Caco-2 (cell line): ENCODE data around the gene UBE2O. TPM values are rescaled to one million over a fixed set of nuclear protein-coding genes. Genes with fewer than 3 reads are reported as not detected.

Source experiments
- BruUV-seq: library from RNA; stranded (reverse); fragments of 400-500 nt; replicated peaks from 2 replicates; lab custom pipeline; 2021; lab: Mats Ljungman, UMichigan
- CTCF ChIA-PET: fragments of 300-600 bp; sonication (Branson Sonifier 250); formaldehyde crosslinking; loops from one replicate; lab custom pipeline; 2022; ENCODE audit warnings: antibody characterized with exemption; lab: Charles Lee
- POLR2A ChIA-PET: fragments of 300-600 bp; sonication (Branson Sonifier 250); formaldehyde crosslinking; loops from one replicate; lab custom pipeline; 2022; ENCODE audit warnings: antibody characterized with exemption; lab: Charles Lee
- DNase-seq, 2 experiments: peaks; one replicate each; pipeline versions ENCODE4 v3.0.0 to v3.0.0-alpha.2; 2020 to 2022
- H3K27me3 ChIP-seq: replicated peaks from 2 replicates; pipeline ENCODE4 v1.6.0; 2011; ENCODE audit warnings: low read length; ENCODE audit not compliant: control insufficient read depth, insufficient read depth
- H3K36me3 ChIP-seq: 2 replicates; pipeline ENCODE4 v1.5.1; 2011; ENCODE audit warnings: low read length; ENCODE audit not compliant: control insufficient read depth, insufficient read depth
- H3K4me1 ChIP-seq: fragments of 250-450 bp; sonication (Bioruptor Pico); 2 replicates; pipeline ENCODE4 v1.5.1; 2020; ENCODE audit warnings: mild to moderate bottlenecking
- H3K4me3 ChIP-seq: 2 replicates; pipeline ENCODE4 v1.5.1; 2011; ENCODE audit warnings: low read depth, mild to moderate bottlenecking, control low read depth, low read length
- H3K9me3 ChIP-seq: fragments of 250-450 bp; sonication (Bioruptor Pico); 2 replicates; pipeline ENCODE4 v1.5.1; 2020; ENCODE audit warnings: mild to moderate bottlenecking, moderate library complexity
- H3K27ac Mint-ChIP-seq: one replicate; pipeline ENCODE4 v1.8.0; 2022; ENCODE audit warnings: mixed read lengths; ENCODE audit not compliant: unreplicated experiment
- H3K27me3 Mint-ChIP-seq: one replicate; pipeline ENCODE4 v1.8.0; 2022; ENCODE audit warnings: mixed read lengths; ENCODE audit not compliant: insufficient read depth, unreplicated experiment
- H3K36me3 Mint-ChIP-seq: one replicate; pipeline ENCODE4 v1.8.0; 2022; ENCODE audit warnings: mild to moderate bottlenecking, mixed read lengths; ENCODE audit not compliant: insufficient read depth, unreplicated experiment
- H3K4me1 Mint-ChIP-seq: one replicate; pipeline ENCODE4 v1.8.0; 2022; ENCODE audit warnings: low read depth, mixed read lengths; ENCODE audit not compliant: unreplicated experiment
- H3K4me3 Mint-ChIP-seq: one replicate; pipeline ENCODE4 v1.8.0; 2022; ENCODE audit warnings: mild to moderate bottlenecking, moderate library complexity, mixed read lengths; ENCODE audit not compliant: unreplicated experiment
- H3K9me3 Mint-ChIP-seq: one replicate; pipeline ENCODE4 v1.8.0; 2022; ENCODE audit warnings: mixed read lengths; ENCODE audit not compliant: unreplicated experiment
- CTCF ChIP-seq, 2 experiments: fragments of 200-600 bp in 1 of 2; IDR thresholded peaks; 1 replicate in 1 of 2; 2 replicates in 1 of 2; pipeline versions ENCODE4 v1.5.1 to v1.8.0; 2011 to 2022; ENCODE audit warnings: antibody characterized with exemption in 1 of 2, control low read depth in 1 of 2, inconsistent platforms in 1 of 2, low read depth in 1 of 2, low read length in 1 of 2, mild to moderate bottlenecking in 1 of 2, moderate library complexity in 1 of 2; ENCODE audit not compliant: insufficient read depth in 1 of 2, severe bottlenecking in 1 of 2, unreplicated experiment in 1 of 2
- intact Hi-C: fragments of 100-400 bp; cut with micrococcal nuclease; formaldehyde crosslinking; loops from one replicate; pipeline ENCODE4 v1.10.0; 2022; ENCODE audit not compliant: unreplicated experiment
- total RNA-seq: library from RNA; stranded (reverse); gene quantifications from 2 replicates; pipeline ENCODE4 v1.2.3, GENCODE V29; 2022

Gene UBE2O
- total RNA-seq, 1 experiment from 2014 or later = 37.6 TPM

- ChIA-PET POLR2A (no interaction called here), CTCF (no interaction called here)
- H3K9me3 Mint-ChIP-seq = no peaks in the 10 kb centered on the region
- no TSS peak for BruUV-seq
- H3K4me1 Mint-ChIP-seq = peaks cover 6% of the 10 kb centered on the region
- Histone ChIP-seq H3K36me3 (no peaks in the 10 kb centered on the region), H3K4me3 (no peak overlapping the region), H3K9me3 (no peaks in the 10 kb centered on the region), H3K4me1 (no peaks in the 10 kb centered on the region), H3K27me3 (no peaks in the 10 kb centered on the region)
- H3K4me3 Mint-ChIP-seq = no peak overlapping the region
- no peaks in the 10 kb centered on the region for H3K36me3 Mint-ChIP-seq
- intact Hi-C loops = no loop called here
- no peaks in the 10 kb centered on the region for H3K27me3 Mint-ChIP-seq
- TF ChIP-seq CTCF (IDR thresholded peaks at IDR 0.05; ENCODE audit: insufficient read depth in 1 of 2, low read depth in 1 of 2, low read length in 1 of 2, severe bottlenecking in 1 of 2, unreplicated experiment in 1 of 2) = peak; percentile 41 to 46
- H3K27ac Mint-ChIP-seq = no peak overlapping the region
- peak in 1 of 2 experiments; percentile 18 for DNase-seq
Observed at GRCh38 chr17:76432712-76433336, 20.1 kb downstream of the UBE2O start.

GRCh38 chr17:76432004-76432403 is 20.9 kb downstream of the UBE2O start:
- CTCF ChIA-PET = no interaction called here
- no TSS peak for BruUV-seq
- TF ChIP-seq CTCF (IDR thresholded peaks at IDR 0.05; ENCODE audit: insufficient read depth in 1 of 2, low read depth in 1 of 2, low read length in 1 of 2, severe bottlenecking in 1 of 2, unreplicated experiment in 1 of 2) = no peak

GRCh38 chr17:76431509-76431908 is 21.4 kb downstream of the UBE2O start:
- ChIA-PET CTCF (no interaction called here), POLR2A (interaction anchor here (0.6 kb wide), 1 partner anchor 14 kb away, joined by 3 read pairs; no protein-coding TSS in a partner anchor)
- Histone ChIP-seq H3K4me1 (no peaks in the 10 kb centered on the region), H3K9me3 (no peaks in the 10 kb centered on the region), H3K4me3 (no peak overlapping the region), H3K36me3 (no peaks in the 10 kb centered on the region), H3K27me3 (no peaks in the 10 kb centered on the region)
- no peak overlapping the region for H3K27ac Mint-ChIP-seq
- peaks cover 6% of the 10 kb centered on the region for H3K4me1 Mint-ChIP-seq
- no peak for DNase-seq
- no peak overlapping the region for H3K4me3 Mint-ChIP-seq
- no peaks in the 10 kb centered on the region for H3K9me3 Mint-ChIP-seq
- no TSS peak for BruUV-seq
- no peaks in the 10 kb centered on the region for H3K36me3 Mint-ChIP-seq
- intact Hi-C loops = no loop called here
- H3K27me3 Mint-ChIP-seq = no peaks in the 10 kb centered on the region
- no peak for TF ChIP-seq CTCF (IDR thresholded peaks at IDR 0.05; ENCODE audit: insufficient read depth in 1 of 2, low read depth in 1 of 2, low read length in 1 of 2, severe bottlenecking in 1 of 2, unreplicated experiment in 1 of 2)

More at GRCh38 chr17:76432004-76432403, 20.9 kb downstream of the UBE2O start:
- no peaks in the 10 kb centered on the region for H3K9me3 ChIP-seq
- no peaks in the 10 kb centered on the region for H3K9me3 Mint-ChIP-seq
- POLR2A ChIA-PET = interaction anchor here (0.6 kb wide), 1 partner anchor 13 kb away, joined by 3 read pairs; no protein-coding TSS in a partner anchor
- H3K4me3 Mint-ChIP-seq = no peak overlapping the region
- no peaks in the 10 kb centered on the region for H3K27me3 Mint-ChIP-seq
- H3K4me3 ChIP-seq = no peak overlapping the region
- peaks cover 6% of the 10 kb centered on the region for H3K4me1 Mint-ChIP-seq
- H3K27ac Mint-ChIP-seq = no peak overlapping the region
- DNase-seq = no peak
- H3K36me3 Mint-ChIP-seq = no peaks in the 10 kb centered on the region
- no peaks in the 10 kb centered on the region for H3K36me3 ChIP-seq
- no peaks in the 10 kb centered on the region for H3K4me1 ChIP-seq
- intact Hi-C loops = no loop called here
- H3K27me3 ChIP-seq = no peaks in the 10 kb centered on the region
